ENCODE measurements around the gene APBA1. TPM values are rescaled to one million over a fixed set of nuclear protein-coding genes. Genes with fewer than 3 reads are reported as not detected.

Gene APBA1
- total RNA-seq, 4 donors from 2014 or later, result 3.6 to 11.7 (median 8.0) TPM

DNA sequence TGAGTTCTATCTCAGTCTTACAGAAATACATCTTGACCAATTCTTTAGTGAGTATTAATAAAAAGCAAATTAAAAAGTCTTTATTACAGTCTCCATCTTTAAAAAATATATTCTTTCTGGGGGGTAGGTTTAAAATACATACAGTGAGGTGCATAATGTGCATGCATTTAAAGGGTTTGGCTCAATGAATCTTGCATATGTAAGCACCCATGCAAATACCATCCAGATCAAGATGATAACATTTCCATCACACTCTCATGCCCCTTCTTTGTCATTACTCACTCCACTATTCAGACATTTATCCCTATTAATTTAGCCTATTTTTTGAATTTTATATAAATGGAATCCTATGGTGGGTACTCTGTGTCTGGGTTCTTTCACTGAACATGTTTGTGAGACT lies 113.0 kb downstream of the APBA1 start:
- H3K27ac ChIP-seq, result no peak overlapping the region
- intact Hi-C loops (cut with DNase I; ENCODE audit: low total_unique reads), result no loop called here
- H3K4me1 ChIP-seq, result no peaks in the 10 kb centered on the region
- TF ChIP-seq, protein P1, sequence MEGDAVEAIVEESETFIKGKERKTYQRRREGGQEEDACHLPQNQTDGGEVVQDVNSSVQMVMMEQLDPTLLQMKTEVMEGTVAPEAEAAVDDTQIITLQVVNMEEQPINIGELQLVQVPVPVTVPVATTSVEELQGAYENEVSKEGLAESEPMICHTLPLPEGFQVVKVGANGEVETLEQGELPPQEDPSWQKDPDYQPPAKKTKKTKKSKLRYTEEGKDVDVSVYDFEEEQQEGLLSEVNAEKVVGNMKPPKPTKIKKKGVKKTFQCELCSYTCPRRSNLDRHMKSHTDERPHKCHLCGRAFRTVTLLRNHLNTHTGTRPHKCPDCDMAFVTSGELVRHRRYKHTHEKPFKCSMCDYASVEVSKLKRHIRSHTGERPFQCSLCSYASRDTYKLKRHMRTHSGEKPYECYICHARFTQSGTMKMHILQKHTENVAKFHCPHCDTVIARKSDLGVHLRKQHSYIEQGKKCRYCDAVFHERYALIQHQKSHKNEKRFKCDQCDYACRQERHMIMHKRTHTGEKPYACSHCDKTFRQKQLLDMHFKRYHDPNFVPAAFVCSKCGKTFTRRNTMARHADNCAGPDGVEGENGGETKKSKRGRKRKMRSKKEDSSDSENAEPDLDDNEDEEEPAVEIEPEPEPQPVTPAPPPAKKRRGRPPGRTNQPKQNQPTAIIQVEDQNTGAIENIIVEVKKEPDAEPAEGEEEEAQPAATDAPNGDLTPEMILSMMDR (IDR thresholded peaks at IDR 0.05), result no peak
- no peak for TF ChIP-seq POLR2A (IDR thresholded peaks at IDR 0.05)
- no peaks in the 10 kb centered on the region for H3K27me3 ChIP-seq
- no peaks in the 10 kb centered on the region for H3K9me3 ChIP-seq
- no peak for DNase-seq
- H3K36me3 ChIP-seq, result no peaks in the 10 kb centered on the region
- H3K4me3 ChIP-seq, result no peak overlapping the region

DNA sequence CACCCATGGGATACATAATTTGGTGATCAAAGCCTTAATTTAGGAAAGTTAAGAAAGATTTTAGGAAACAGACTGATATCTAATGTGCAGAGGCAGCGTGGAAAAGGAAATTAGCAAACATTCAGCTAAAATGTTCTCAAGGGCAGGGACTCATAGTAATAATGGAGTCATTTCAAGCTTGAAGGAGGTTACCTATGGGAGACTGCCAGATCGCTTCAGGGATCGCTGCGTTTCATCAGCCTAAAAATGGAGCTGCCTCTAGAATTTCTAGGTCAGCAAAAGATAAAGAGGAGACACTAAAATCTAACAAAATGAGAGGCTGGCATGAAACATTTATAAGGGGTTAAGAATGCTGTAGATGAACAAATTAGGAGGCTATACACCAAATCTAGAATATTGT lies 115.5 kb downstream of the APBA1 start:
- TF ChIP-seq POLR2A (IDR thresholded peaks at IDR 0.05), result no peak
- TF ChIP-seq, protein P1 (IDR thresholded peaks at IDR 0.05), result no peak
- H3K4me3 ChIP-seq, result no peak overlapping the region
- no peaks in the 10 kb centered on the region for H3K36me3 ChIP-seq
- no peaks in the 10 kb centered on the region for H3K9me3 ChIP-seq
- no peaks in the 10 kb centered on the region for H3K4me1 ChIP-seq
- H3K27ac ChIP-seq, result no peak overlapping the region
- DNase-seq, result no peak
- intact Hi-C loops (cut with DNase I; ENCODE audit: low total_unique reads), result no loop called here
- H3K27me3 ChIP-seq, result no peaks in the 10 kb centered on the region

DNA sequence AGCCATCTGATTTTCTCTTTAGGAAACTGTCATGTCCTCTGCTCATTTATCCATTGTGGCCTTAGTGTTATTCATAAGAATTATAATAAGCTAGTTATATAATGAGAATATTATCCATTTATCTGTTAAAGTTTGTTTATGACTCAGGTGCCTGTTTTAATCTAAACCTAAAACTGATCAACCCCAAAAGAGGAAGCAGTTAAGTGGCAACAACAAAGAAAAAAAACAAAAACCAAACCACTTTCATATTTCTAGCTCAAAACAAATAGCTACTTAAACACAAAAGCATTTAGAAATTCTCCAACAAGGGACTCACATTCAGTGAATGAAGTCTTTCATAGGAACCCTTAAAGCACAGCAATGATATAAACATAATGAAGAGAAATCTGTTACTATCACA lies 116.4 kb downstream of the APBA1 start:
- H3K27me3 ChIP-seq, result no peaks in the 10 kb centered on the region
- no peaks in the 10 kb centered on the region for H3K4me1 ChIP-seq
- no peak overlapping the region for H3K27ac ChIP-seq
- intact Hi-C loops (cut with DNase I; ENCODE audit: low total_unique reads), result no loop called here
- no peaks in the 10 kb centered on the region for H3K36me3 ChIP-seq
- no peaks in the 10 kb centered on the region for H3K9me3 ChIP-seq
- no peak for DNase-seq
- no peak overlapping the region for H3K4me3 ChIP-seq
- TF ChIP-seq, protein P1 (IDR thresholded peaks at IDR 0.05), result no peak
- TF ChIP-seq POLR2A (IDR thresholded peaks at IDR 0.05), result no peak

DNA sequence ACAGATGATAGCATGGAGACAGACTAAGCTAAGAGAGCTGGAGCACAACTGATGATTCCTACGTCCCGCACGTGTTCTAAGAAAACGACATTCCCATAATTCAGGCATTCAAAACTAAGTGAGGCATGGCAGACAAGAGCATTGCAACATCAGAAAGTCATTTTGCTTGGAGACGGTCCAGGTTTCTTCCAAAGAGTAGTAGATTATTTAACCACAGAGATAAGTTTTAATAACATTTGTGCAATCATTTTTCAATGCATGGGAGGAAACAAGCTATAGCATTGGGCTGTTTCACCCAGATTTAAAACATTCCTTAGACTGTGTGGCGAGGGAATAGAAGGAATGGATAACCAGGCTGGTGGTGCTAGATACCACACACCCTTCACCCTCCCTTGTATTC lies 117.2 kb downstream of the APBA1 start:
- H3K9me3 ChIP-seq, result no peaks in the 10 kb centered on the region
- TF ChIP-seq, protein P1 (IDR thresholded peaks at IDR 0.05), result no peak
- no peak for TF ChIP-seq POLR2A (IDR thresholded peaks at IDR 0.05)
- intact Hi-C loops (cut with DNase I; ENCODE audit: low total_unique reads), result no loop called here
- no peak for DNase-seq
- H3K4me3 ChIP-seq, result no peak overlapping the region
- no peaks in the 10 kb centered on the region for H3K36me3 ChIP-seq
- no peaks in the 10 kb centered on the region for H3K4me1 ChIP-seq
- no peak overlapping the region for H3K27ac ChIP-seq
- H3K27me3 ChIP-seq, result no peaks in the 10 kb centered on the region

DNA sequence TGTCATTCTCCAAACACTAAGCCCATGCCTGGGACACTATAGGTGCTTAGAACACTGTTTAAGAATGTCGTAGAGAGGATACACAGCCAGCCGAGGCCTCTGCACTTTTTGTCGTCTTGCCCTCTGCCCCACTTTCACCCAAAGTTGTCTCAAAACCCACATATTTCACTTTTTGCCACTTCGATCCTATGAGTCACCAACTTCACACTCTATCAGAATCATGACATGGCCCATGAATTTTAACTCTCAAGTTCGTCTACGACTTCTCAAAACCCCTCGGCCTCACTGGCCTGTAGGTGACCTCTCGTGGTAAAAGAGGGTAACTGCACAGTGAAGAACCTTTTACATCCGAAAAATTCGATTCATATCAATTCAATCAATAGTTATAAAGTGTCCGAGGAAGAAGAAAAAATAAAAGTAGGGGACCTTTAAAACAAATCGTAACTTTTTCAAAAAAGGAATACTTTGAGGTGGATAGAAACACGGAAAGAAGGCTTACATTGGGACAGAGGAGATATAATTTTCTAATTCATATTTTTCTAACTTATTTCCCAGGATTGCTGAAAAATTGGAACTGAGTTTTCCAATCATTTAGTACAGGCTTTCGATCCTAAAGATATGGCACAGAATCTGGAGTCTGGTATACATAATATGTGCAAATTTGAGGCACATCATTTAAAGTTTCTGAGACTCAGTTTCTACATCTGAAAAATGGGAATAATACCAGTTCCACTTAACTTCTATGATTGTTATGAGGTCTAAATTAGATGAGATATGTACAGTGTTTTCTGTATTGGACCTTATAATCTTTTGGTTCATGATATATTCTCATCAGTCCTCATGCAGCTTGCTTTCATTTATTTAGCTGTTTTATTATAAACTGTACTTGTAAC lies 122.6 kb downstream of the APBA1 start:
- Histone ChIP-seq H3K4me1 (no peaks in the 10 kb centered on the region), H3K27ac (no peak overlapping the region), H3K36me3 (no peaks in the 10 kb centered on the region), H3K9me3 (no peaks in the 10 kb centered on the region), H3K4me3 (no peak overlapping the region), H3K27me3 (no peaks in the 10 kb centered on the region)
- intact Hi-C loops (cut with DNase I; ENCODE audit: low total_unique reads), result loop anchor here (10.0 kb wide), 1 partner anchor 125 kb away; no protein-coding TSS in a partner anchor
- no peak for TF ChIP-seq POLR2A (IDR thresholded peaks at IDR 0.05)
- TF ChIP-seq, protein P1 (IDR thresholded peaks at IDR 0.05), result peak; percentile 67 to 76 (median 70)
- DNase-seq, result no peak
